GM12891 (cell line): ENCODE measurements around the gene PIGQ.

ENCODE experiments used
- SPI1 ChIP-seq: IDR thresholded peaks from 2 replicates; pipeline ENCODE4 v1.6.1; 2011; ENCODE audit warnings: low read depth, low read length, control low read depth
- TAF1 ChIP-seq: IDR thresholded peaks from 2 replicates; pipeline ENCODE4 v1.6.1; 2011; ENCODE audit warnings: low read depth, low read length, control low read depth

DNA sequence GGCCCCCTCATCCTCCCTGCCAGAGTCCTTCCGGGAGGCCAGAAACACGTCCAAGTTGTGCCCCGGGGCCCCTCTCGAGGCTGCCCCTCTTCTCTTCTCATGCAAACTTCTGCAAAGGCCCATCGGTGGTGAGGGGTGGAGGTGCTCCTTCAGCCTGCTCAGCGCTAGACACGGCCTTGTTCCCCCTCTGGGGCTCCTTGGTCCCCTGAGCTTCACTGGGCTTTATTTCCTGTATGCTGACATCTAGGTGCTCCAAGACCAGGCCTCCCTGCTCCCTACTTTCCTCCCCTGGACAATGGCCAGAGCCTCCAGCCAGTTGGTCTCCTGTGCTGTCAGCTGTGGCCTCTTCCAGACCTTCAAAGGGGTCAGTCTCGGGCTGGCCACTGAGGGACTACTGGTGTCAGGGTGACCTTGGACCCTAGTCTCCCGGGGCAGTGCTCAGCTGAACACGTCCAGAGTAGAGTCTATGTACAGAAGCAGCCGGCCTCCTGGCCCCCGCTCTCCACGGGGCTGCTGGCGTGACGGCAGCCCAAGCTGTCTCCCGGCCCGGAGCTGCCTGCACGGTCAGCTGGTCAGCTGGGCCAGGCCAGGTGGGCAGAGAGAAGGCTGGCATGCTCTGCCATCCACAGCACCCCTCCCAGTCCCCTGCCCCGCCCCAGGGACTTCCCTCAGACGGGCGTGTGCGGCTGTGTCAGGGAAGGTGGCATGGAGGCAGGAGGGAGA, 11.3 kb upstream of the PIGQ start:
- TF ChIP-seq SPI1 (no peak), TAF1 (no peak)
